ENCODE results near the gene POLN.

DNA sequence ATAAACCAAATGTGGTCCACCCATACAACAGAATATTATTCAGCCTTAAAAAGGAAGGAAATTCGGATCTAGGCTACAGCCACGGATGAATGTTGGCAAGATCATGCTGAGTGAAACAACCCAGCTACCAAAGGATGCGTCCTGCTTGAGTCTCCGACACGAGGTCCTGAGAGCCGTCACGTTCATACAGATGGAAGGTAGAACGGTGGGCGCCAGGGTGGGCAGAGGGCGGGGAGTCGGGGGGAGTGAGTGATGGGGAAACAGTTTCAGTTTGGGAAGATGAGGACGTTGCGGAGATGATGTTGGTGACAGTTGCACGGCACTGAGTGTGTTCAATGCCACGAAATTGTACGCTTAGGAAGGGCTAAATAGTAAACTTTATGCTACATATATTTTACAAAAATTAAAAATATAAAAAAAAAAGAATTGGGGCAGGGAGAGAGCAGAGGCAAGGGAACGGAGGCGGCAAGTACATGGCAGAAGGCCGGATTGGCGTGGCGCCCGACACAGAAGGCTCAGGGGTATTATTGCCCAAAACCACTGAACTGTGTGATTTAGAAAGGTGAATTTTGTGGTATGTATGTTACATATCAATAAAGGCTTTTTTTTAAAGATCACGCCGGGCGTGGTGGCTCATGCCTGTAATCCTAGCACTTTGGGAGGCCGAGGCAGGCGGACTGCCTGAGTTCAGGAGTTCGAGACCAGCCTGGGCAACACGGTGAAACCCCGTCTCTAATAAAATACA is 34.8 kb upstream of the POLN start:
- TF ChIP-seq, protein P1, sequence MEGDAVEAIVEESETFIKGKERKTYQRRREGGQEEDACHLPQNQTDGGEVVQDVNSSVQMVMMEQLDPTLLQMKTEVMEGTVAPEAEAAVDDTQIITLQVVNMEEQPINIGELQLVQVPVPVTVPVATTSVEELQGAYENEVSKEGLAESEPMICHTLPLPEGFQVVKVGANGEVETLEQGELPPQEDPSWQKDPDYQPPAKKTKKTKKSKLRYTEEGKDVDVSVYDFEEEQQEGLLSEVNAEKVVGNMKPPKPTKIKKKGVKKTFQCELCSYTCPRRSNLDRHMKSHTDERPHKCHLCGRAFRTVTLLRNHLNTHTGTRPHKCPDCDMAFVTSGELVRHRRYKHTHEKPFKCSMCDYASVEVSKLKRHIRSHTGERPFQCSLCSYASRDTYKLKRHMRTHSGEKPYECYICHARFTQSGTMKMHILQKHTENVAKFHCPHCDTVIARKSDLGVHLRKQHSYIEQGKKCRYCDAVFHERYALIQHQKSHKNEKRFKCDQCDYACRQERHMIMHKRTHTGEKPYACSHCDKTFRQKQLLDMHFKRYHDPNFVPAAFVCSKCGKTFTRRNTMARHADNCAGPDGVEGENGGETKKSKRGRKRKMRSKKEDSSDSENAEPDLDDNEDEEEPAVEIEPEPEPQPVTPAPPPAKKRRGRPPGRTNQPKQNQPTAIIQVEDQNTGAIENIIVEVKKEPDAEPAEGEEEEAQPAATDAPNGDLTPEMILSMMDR (IDR thresholded peaks at IDR 0.05; ENCODE audit: low read depth, low read length), result no peak
- TF ChIP-seq POLR2A (IDR thresholded peaks at IDR 0.05; ENCODE audit: extremely low read depth, insufficient read length), result no peak
